Measurements from ENCODE around the gene FYN. TPM values are rescaled to one million over a fixed set of nuclear protein-coding genes. Genes with fewer than 3 reads are reported as not detected.

The FYN gene
- total and polyA plus RNA-seq, 2 donors from 2014 or later: 34.5 to 52.4 TPM

DNA sequence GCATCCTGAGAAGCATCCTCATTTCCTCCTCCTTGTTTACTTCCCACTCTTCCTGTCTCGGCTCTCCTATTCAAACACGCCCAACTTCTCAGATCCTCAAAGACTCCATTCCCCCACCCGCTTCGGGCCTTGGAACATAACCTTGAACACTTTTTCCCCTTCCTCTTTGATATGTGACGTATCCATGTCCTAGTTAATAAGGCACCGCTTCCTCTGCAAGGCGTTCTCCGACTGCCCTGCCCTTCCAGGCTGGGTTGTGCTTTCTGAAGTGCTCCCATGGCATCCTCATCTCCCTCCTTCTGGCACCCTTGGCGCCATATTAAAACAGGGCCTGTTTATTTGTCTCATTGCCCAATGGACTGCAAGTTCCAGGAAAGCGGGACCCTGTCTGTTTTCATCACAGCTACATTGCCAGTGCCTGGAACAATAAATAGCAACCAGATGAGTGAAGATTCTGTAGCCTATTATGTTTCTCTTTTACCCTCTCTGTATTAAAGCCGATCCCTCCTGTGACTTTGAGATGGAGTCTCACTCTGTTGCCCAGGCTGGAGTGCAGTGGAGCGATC, 152.2 kb downstream of the FYN start:
- Histone ChIP-seq H3K4me3 (ENCODE audit: low read length in 3 of 3) (no peak overlapping the region), H3K27me3 (ENCODE audit: control insufficient read depth, insufficient read depth, low read length) (no peaks in the 10 kb centered on the region), H3K4me1 (ENCODE audit: control insufficient read depth in 2 of 3, insufficient read depth in 2 of 3, low read depth in 1 of 3, low read length in 3 of 3) (peaks cover 0 to 6% (median 0%) of the 10 kb centered on the region in 3 donors), H3K36me3 (ENCODE audit: control insufficient read depth in 2 of 3, insufficient read depth in 3 of 3, low read length in 3 of 3) (no peaks in the 10 kb centered on the region), H3K9me3 (ENCODE audit: control insufficient read depth in 2 of 3, insufficient read depth in 1 of 3, low read length in 3 of 3) (no peaks in the 10 kb centered on the region), H3K27ac (ENCODE audit: low read depth in 2 of 2, low read length in 2 of 2) (no peak overlapping the region), H3K9ac (ENCODE audit: low read length in 3 of 3) (no peak overlapping the region)
- DNase-seq (no peak), FAIRE-seq (no peak)
- intact Hi-C loops (cut with DNase I): no loop called here
- no peak for TF ChIP-seq CTCF (IDR thresholded peaks at IDR 0.05; ENCODE audit: borderline replicate concordance, extremely low read depth, insufficient read depth)

DNA sequence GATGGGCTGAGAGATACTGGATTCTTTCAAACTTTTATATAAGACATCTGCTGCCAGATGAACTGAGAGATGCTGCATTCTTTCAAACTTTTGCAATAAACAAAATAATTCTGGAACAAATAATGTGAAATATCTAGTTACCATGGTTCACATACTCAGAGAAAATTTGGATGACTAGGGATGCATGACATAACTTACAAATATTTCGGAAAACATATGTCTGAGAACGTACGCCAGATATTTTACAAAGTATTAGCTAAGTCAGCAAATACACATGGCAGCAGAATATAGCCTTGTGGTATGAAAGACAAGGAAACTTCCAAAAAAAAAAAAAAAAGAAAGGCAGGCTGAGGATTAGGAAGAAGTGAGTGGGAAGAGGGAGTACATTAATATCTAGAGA, 154.3 kb downstream of the FYN start:
- DNase-seq (no peak), FAIRE-seq (no peak)
- Histone ChIP-seq H3K4me3 (ENCODE audit: low read length in 3 of 3) (no peak overlapping the region), H3K4me1 (ENCODE audit: control insufficient read depth in 2 of 3, insufficient read depth in 2 of 3, low read depth in 1 of 3, low read length in 3 of 3) (peaks cover 0 to 6% (median 0%) of the 10 kb centered on the region in 3 donors), H3K27ac (ENCODE audit: low read depth in 2 of 2, low read length in 2 of 2) (no peak overlapping the region), H3K9ac (ENCODE audit: low read length in 3 of 3) (no peak overlapping the region), H3K27me3 (ENCODE audit: control insufficient read depth, insufficient read depth, low read length) (no peaks in the 10 kb centered on the region), H3K36me3 (ENCODE audit: control insufficient read depth in 2 of 3, insufficient read depth in 3 of 3, low read length in 3 of 3) (no peaks in the 10 kb centered on the region), H3K9me3 (ENCODE audit: control insufficient read depth in 2 of 3, insufficient read depth in 1 of 3, low read length in 3 of 3) (no peaks in the 10 kb centered on the region)
- intact Hi-C loops (cut with DNase I): no loop called here
- TF ChIP-seq CTCF (IDR thresholded peaks at IDR 0.05; ENCODE audit: borderline replicate concordance, extremely low read depth, insufficient read depth): no peak

DNA sequence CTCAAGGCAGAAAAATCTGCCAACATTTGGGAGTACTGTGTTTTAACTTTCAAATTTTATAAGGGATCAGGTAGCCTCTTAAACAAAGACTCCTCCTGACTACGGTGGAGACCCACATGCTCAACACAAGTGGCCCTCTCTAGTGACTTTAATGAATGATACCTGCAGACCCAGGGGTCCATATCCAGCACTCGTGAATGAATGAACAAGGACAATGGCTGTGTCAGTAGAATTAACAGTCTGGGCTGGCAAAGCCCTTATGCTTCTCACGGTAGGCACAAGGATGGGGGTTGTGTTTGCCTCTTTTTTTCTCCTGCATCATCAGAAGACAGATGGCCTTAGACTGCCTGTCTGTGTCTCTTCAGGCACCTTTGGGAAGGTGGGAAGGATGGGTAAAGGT, 154.9 kb downstream of the FYN start:
- H3K36me3 ChIP-seq (ENCODE audit: control insufficient read depth in 2 of 3, insufficient read depth in 3 of 3, low read length in 3 of 3): no peaks in the 10 kb centered on the region
- no peak for TF ChIP-seq CTCF (IDR thresholded peaks at IDR 0.05; ENCODE audit: borderline replicate concordance, extremely low read depth, insufficient read depth)
- no peaks in the 10 kb centered on the region for H3K9me3 ChIP-seq (ENCODE audit: control insufficient read depth in 2 of 3, insufficient read depth in 1 of 3, low read length in 3 of 3)
- FAIRE-seq (no peak), DNase-seq (no peak)
- H3K27ac ChIP-seq (ENCODE audit: low read depth in 2 of 2, low read length in 2 of 2): no peak overlapping the region
- H3K4me1 ChIP-seq (ENCODE audit: control insufficient read depth in 2 of 3, insufficient read depth in 2 of 3, low read depth in 1 of 3, low read length in 3 of 3): peaks cover 0 to 6% (median 0%) of the 10 kb centered on the region in 3 donors
- no peak overlapping the region for H3K4me3 ChIP-seq (ENCODE audit: low read length in 3 of 3)
- H3K27me3 ChIP-seq (ENCODE audit: control insufficient read depth, insufficient read depth, low read length): no peaks in the 10 kb centered on the region
- no peak overlapping the region for H3K9ac ChIP-seq (ENCODE audit: low read length in 3 of 3)
- intact Hi-C loops (cut with DNase I): no loop called here

DNA sequence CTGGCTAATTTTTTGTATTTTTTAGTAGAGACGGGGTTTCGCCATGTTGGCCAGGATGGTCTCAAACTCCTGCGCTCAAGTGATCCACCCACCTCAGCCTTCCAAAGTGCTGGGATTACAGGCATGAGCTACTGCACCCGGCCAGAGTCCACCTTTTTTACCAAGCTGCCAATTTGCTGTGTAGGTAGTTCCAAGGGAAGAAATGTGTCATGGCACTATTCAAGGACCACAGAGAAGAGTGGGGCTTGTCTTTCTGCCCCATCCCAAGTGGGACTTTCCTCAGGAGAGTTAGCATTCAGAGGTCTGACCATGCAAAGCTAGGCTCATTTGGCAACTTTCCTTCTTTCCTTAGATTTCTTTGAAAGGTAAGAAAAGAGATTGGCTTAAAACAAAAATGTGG, 155.6 kb downstream of the FYN start:
- Histone ChIP-seq H3K4me3 (ENCODE audit: low read length in 3 of 3) (no peak overlapping the region), H3K9ac (ENCODE audit: low read length in 3 of 3) (no peak overlapping the region), H3K36me3 (ENCODE audit: control insufficient read depth in 2 of 3, insufficient read depth in 3 of 3, low read length in 3 of 3) (no peaks in the 10 kb centered on the region), H3K27ac (ENCODE audit: low read depth in 2 of 2, low read length in 2 of 2) (no peak overlapping the region), H3K9me3 (ENCODE audit: control insufficient read depth in 2 of 3, insufficient read depth in 1 of 3, low read length in 3 of 3) (no peaks in the 10 kb centered on the region), H3K27me3 (ENCODE audit: control insufficient read depth, insufficient read depth, low read length) (no peaks in the 10 kb centered on the region), H3K4me1 (ENCODE audit: control insufficient read depth in 2 of 3, insufficient read depth in 2 of 3, low read depth in 1 of 3, low read length in 3 of 3) (peaks cover 0 to 5% (median 0%) of the 10 kb centered on the region in 3 donors)
- no peak for TF ChIP-seq CTCF (IDR thresholded peaks at IDR 0.05; ENCODE audit: borderline replicate concordance, extremely low read depth, insufficient read depth)
- no peak for FAIRE-seq
- intact Hi-C loops (cut with DNase I): no loop called here
- DNase-seq: no peak
